Activated T-cell treated with anti-CD3 and anti-CD28 coated beads for 24 hours (primary cell): ENCODE data around the gene SPATA31E1.
"Not testable (repeated sequence)": the region's sequence is repeated elsewhere in the genome, so short reads cannot be mapped to it uniquely, and the experiment has no call there.

Experiments used
- DNase-seq: peaks from one replicate; pipeline ENCODE4 v3.0.0-alpha.2; 2020; ENCODE audit warnings: low read depth

SPATA31E1 gene

DNA sequence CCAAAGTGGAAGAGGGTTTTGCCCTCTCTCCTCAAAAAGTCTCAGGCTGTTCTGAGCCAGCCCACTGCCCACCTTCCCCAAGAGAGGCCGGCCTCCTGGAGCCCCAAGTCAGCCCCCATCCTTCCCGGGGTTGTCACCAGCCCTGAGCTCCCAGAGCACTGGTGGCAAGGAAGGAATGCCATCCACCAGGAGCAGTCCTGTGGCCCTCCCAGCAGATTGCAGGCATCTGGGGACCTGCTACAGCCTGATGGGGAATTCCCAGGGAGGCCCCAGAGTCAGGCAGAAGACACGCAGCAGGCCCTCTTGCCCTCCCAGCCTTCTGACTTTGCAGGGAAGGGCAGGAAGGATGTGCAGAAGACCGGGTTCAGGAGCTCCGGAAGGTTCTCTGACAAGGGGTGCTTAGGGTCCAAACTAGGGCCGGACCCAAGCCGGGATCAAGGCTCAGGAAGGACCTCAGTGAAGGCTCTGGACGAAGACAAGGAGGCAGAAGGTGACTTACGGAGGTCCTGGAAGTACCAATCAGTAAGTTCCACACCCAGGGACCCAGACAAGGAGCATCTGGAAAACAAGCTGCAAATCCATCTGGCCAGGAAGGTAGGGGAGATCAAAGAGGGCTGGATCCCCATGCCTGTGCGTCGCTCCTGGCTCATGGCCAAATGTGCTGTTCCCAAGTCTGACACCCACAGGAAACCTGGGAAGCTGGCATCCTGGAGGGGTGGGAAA, 3.7 kb downstream of the SPATA31E1 start:
- DNase-seq: no peak

DNA sequence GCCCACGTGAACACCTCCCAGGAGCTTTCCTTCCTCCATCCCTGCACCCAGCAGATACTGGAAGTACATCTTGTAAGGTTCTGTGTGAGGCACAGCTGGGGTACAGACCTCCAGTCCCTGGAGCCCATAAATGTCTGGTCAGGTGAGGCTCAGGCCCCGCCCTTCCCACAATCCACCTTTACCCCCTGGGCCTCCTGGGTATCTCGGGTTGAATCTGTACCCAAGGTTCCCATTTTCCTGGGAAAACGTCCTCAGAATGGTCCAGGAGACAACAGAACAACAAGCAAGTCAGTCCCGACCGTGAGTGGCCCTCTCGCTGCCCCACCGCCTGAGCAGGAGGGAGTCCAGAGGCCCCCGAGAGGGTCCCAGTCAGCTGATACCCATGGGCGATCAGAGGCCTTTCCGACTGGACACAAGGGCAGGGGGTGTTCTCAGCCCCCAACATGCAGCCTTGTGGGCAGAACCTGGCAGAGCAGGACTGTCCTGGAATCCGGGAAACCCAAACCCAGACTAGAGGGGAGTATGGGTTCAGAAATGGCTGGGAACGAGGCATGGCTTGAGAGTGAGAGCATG, 4.3 kb downstream of the SPATA31E1 start:
- no peak for DNase-seq

DNA sequence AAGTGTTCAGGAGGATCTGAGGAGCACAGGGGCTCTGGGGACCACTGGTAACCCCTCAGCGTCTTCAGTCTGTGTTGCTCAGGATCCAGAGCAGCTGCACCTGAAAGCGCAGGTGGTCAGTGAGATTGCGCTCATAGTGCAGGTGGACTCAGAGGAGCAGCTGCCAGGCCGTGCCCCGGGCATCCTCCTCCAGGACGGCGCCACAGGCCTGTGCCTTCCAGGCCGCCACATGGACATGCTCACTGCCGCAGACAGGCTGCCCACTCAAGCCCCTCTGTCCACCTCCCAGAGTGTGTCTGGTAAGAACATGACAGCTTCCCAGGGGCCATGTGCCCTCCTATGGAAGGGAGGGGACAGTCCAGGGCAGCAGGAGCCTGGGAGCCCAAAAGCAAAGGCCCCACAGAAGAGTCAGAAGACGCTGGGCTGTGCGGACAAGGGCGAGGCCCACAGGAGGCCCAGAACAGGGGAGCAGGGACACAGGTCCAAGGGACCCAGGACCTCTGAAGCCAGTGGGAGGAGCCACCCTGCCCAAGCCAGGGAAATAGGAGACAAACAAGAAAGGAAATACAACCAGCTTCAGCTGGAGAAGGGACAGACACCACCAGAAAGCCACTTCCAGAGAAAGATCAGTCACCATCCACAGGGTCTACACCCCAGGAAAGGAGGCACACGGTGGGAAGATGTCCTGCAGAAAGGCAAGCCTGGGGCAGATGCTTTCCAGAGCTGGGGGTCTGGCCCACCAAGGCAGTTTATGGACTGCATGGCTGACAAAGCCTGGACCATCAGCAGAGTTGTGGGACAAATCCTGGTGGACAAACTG, 5.2 kb downstream of the SPATA31E1 start:
- DNase-seq: no peak

DNA sequence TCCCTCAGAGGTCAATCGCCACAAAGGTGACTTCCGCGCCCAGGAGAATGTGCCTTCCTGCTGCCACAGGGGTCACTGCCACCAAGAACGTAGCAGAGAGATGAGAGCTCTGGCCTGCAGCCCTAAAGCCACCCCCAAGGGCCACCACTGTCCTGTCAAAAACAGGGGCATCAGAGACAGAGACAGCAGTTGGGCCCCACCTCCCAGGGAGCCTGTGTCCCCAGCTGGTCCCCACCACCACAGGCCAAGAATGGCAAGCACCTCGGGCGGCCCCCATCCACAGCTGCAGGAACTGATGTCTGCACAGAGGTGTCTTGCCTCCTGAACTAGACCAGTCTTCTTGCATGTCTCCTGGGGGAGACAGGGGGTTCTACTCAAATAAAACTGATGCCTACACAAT, 5.8 kb downstream of the SPATA31E1 start:
- DNase-seq: no peak

DNA sequence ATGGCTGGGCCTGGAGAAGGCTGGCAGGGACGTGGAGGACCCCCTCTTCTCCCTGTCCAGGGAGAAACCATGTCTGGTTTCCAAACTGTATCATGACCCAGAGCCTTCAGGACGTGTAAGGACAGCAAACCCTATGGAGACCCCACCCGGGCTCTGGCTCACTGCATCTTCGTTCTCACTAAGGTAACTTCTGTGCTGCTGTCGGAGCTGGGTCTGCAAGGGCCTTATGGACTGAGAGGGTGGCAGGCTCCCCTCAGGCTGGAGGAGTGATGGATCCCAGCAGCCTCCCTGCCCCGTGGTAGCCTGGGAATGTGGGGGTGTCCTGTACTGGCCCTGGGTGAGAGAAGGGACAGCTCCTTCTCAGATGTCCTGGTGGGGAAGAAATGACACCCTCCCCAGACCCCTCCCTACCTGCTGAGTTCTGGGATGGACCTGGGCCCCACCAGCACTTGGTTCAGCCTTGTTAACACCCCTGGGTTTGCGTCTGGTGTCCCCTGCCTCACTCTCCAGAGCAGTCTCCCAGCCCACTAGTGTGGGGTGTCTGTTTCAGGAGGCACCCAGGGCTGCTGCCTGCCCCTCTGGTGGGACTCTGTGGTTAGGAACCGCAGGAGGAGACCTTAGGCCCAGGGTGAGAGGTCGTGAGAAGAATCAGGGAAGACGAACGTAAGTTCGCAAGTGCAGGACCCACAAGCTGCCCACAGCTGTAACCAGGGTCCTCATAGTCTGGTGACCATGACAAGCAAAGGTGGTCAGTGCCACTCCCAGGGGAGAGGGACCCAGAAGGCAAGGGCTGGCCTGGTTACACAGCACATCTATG, 6.6 kb downstream of the SPATA31E1 start:
- DNase-seq: no peak

DNA sequence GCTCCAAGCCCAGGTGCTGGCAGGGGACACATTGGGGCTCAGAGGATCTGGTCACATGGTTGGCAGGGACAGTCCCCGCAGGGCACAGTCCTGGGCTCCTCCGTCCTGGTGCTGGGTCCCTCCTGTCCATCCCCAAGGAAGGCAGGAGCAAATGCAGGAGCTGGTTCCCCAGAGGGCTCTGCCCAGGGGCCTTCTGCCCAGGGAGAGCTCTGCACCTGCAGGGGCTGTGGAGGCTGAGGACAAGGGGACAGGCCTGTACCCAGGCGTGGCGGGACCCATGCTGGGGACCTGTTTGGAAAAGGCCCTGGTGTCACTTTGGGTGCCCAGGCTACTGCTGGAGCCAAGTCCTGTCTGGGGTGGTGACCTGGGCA, 7.2 kb downstream of the SPATA31E1 start:
- no peak for DNase-seq

DNA sequence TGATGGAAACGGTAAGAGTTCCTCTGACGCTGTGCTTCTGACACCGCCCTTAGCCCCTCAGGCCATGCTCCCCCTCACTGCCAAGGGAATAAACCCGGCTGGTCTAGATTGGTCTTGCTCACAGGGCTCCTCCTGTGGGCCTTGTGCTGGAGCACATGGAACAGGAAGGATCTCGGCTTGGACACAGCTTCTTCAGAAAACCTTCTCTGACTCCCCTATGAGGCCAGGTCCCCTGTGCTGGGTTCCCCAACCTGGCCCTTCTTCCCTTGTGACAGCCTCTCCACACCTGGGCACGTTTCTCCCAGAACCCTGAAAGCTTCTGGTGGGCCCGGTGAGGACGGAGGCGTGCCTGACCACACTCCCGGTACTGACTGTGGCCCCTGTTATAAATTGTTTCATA, 8.2 kb downstream of the SPATA31E1 start:
- DNase-seq: no peak

DNA sequence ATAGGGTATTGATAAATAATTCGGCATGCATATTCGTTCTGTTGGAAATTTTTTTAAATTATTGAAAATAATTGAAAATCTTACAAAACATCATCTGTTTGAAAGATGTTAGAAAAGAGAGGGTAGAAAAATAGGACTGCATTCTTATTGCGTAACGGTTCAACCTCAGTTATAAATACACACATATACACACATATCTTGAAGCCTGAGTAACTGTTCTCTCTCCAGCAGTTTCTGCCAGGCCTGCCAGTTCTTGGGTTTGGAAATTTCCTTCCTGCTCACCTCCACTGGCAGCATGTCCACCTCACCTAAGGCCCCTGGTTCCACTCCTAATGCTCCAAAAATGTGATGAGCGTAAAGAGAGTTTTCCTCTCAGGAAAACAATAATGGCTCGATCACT, 9.1 kb downstream of the SPATA31E1 start:
- no peak for DNase-seq

DNA sequence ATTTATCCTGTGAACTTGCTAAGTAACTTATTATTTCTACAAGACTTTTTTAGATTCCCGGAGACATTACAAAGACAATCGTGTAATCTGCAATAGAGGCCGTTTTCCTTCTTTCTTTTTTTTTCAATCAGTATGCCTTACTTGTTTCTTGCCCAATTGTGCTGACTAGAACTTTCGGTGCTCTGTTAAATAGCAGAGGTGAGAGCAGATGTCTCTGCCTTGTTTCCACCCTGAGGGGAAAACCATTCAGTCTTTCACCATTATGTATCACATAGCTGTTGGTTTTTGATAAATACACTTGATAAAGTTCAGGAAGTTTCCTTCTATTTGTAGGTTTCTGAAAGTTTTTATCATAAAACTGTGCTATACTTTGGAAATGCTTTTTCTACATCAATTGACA, 10.3 kb downstream of the SPATA31E1 start:
- DNase-seq: no peak

DNA sequence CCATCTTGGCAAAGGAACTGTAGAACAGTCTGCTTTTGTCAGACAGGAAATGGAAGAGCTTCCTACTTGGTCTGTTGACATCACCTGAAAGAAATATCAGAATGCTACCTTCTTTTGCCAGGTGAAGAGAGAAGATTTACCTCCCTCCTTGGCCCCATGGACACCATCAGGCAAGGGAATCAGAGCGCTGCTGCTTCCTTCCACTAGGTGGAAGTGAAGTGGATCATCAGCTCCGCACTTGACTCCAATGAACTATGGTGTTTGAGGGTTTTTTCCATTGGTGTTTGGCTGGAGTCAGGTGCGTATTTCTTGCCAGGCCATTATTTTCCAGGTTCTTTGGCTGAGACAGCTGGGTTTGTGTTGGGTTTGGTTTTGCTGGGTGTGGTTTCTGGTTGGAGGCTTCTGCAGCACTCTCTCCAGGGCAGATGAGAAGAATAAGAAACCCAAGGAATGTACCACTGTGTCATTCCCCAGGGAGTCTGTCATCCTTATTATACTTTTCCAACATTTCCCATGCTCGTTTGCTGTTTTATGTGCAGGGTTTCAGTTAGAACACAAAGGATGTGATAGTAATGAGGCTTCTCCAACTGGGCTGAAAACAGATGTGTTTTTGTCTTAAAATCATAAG, 12.4 kb downstream of the SPATA31E1 start:
- no peak for DNase-seq

DNA sequence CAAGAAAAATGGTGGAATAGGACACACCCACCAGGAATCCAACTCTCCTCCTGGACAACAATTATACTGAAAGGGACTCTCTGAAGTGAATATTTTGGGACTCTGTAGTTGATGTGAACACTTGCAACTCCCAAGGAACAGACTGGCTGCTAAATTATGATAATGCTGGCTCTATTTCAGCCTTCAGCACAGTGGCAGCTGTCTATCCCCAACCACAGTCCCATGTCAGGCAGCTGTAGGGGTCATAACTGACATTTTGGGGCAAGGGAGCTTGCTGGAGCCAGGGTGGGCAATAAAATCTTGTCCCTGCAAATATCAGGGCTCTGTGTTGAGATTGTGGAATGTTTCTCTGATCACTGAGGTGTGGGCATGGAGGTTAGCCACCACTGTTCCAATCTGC, 14.2 kb downstream of the SPATA31E1 start:
- no peak for DNase-seq

DNA sequence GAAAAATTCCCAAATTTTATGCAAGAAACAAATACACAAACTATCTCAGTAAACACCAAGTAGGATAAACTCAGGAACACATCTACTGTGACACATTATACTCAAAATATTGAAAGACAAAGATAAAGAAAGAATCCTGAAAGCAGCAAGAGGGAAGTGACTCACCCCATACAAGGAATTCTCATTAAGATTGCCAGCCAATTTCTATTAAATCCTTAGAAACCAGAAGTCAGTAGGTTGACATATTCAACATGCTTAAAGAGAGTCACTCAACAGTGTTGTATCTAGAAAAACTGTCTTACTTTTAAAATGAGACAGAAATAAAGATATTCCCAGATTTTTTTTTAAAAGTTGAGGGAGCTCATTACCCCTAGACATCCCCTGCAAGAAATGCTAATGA, 15.5 kb downstream of the SPATA31E1 start:
- no peak for DNase-seq

DNA sequence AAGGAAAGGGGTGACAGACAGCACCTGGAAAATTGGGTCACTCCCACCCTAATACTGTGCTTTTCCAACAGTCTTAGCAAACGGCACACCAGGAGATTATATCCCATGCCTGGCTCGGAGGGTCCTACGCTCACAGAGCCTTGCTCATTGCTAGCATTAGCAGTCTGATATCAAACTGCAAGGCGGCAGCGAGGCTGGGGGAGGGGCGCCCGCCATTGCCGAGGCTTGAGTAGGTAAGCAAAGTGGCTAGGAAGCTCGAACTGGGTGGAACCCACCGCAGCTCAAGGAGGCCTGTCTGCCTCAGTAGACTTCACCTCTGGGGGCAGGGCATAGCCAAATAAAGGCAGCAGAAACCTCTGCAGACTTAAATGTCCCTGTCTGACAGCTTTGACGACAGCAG, 19.7 kb downstream of the SPATA31E1 start:
- not testable (repeated sequence) for DNase-seq

DNA sequence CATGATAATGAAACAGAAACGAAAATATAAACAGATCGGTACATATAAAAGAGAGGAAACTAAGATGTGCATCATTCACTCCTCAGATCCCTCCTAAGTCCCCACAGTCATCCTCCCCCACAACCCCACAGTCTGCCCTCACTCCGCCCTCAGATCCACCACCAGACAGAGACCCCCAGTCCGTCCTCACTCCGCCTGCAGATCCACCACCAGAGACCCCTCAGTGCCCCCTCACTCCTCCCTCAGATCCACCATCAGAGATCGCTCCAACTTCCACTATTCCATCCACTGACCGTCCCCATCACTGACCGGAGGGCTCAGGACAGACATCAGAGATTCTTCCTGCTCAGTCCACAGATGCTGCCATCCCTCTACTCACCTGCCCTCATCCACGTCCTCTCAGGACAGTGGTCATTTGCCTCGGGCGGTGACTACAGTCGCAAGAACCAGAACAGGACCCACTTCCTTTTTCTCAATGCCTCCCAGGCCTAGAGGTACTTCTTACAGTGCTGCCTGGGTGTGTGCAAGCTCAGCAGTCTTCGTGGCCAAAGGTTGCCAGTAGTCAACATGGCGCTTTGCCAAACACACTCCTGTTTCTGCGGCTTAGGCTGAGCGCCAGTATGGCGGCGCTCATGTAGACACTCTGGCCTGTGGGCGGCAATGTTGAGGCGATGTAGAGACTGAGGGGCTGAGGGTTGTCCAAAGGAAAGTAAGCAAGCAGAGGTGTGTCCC, 26.8 kb downstream of the SPATA31E1 start:
- DNase-seq: no peak

DNA sequence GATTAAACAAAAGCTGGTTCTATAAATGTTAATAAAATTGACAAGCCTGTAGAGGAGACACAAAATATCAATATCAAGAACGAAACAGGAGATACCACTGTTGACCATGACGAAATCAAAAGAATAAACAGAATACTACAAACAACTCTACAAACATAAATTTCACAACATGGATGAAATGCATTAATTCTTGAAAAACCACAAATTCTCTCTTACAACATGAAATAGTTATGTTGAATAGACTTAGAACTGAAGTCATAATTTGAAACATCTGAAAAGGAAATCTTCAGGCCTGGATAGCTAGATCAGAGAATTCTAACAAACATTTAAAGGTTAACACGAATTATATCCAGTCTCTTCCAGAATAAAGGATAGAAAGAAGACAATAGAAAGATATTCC, 28.1 kb downstream of the SPATA31E1 start:
- DNase-seq: no peak

DNA sequence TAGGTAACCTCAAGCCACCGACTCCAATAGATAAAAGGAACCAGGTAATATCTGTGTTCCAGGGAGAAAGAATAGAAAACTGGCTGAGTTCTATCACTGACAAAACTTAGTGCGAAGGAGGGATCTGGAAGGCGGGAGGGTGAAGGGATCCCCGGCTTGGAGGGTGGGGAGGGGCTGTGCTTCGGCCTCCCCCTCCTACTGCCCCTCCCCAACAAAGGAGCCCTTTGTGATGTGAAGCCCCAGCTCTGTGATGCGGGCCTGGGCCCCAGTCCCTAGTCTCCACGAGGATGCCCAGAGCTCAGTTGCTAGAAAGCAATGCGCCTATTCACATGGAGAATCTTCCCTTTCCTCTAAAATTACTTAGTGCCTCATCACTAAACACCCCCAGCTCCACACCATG, 35.0 kb downstream of the SPATA31E1 start, which contains the start of gene SPATA31C1:
Gene SPATA31C1 (plus strand): TSS at position 301 of the 400 bp plus-strand sequence.
- not testable (repeated sequence) for DNase-seq

DNA sequence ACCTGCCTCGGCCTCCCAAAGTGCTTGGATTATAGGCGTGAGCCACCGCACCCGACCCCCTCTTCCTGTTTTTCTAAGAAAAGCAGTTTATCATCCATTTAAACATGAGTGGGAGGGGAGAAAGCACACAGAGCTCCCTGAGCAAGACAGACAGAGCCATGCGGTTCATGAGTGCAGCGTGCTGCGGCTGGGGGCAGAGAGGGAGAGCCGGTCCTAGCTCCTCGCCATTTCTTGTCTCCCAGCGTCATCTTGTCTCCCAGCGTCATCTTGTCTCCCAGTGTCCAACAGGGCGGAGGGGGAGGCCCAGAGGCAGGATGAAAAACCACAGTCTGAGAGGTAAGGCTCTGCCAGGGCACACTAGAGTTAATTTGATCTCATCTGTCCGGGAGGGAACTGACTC, 36.3 kb downstream of the SPATA31E1 start:
- DNase-seq: not testable (repeated sequence)

DNA sequence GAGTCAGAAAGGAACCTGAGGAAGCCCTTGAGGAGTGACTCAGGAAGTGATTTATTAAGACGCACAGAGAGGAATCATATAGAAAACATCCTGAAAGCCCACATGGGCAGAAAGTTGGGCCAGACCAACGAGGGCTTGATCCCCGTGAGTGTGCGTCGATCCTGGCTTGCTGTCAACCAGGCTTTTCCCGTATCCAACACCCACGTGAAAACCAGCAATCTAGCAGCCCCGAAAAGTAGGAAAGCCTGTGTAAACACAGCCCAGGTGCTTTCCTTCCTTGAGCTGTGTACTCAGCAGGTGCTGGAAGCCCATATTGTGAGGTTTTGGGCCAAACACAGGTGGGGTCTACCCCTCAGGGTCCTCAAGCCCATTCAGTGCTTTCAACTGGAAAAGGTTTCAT, 38.9 kb downstream of the SPATA31E1 start:
- not testable (repeated sequence) for DNase-seq

DNA sequence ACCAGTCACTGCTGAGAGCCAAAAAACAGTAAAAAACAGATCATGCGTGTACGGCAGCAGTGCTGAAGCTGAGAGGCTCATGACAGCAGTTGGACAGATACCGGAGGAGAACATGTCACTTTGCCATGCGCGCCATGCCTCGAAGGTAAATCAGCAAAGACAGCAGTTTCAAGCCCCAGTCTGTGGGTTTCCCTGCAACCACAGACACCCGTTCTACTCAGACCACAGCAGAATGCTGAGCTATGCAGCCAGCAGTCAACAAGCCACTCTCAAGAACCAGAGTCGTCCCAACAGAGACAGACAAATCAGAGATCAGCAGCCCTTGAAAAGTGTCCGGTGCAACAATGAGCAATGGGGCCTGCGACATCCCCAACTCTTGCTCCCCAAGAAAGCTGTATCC, 40.3 kb downstream of the SPATA31E1 start:
- DNase-seq: not testable (repeated sequence)

DNA sequence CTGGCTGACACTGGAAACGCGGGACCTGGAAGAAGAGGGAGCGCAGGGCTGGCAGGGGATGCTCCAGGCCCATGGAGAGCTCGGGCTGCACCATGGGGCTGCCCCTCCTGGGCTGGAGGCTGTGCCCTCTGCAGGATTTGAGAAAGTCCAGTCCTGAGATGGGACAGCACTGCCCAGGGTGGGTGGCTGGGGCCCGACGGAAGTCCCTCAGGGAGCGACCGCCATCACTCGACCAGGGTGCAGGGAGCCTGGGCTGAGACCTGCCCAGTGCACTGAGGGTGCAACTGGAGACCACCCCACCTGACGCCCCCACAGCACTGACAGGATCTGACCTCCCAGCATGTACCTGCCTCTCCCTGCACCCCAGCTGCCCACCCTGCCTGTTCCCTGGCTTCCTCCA, 42.2 kb downstream of the SPATA31E1 start:
- not testable (repeated sequence) for DNase-seq

DNA sequence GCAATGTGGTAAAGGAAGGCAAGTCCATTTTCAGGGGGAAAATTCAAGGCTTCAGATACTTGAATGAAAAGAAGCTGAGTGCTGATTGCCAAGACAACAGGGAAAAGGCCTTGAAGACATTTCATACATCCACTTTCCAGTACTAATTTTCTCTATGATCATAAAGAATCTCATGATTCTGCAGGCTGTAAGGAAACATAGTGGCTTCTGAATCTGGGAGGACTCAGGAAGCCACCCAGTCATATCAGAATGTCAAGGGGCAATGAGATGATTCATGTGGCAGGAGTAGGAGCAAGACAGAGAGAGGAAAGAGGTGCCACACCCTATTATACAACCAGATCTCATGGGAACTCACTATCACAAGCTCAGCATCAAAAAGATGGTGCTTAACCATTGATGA, 46.5 kb downstream of the SPATA31E1 start:
- DNase-seq: not testable (repeated sequence)
